ENCODE measurements around the gene CCDC71. TPM values are rescaled to one million over a fixed set of nuclear protein-coding genes. Genes with fewer than 3 reads are reported as not detected.

The CCDC71 gene
- total and polyA plus RNA-seq, 10 donors: 9.9 to 45.4 (median 22.4) TPM

- 77 to 96% (median 86%) methylated on average over 11 to 12 of the region's 12 CpGs for WGBS, 5 donors
- Histone ChIP-seq H3K4me3 (peak overlapping the region in 2 of 8 donors; percentile 47 to 75), H3K27ac (peak overlapping the region in 3 of 8 donors; percentile 84 to 91 (median 88)), H3K27me3 (replicated peaks in 1 of 7) (peaks cover 0 to 18% (median 0%) of the 10 kb centered on the region in 7 donors), H3K9me3 (no peaks in the 10 kb centered on the region), H3K4me1 (peaks cover 4 to 50% (median 23%) of the 10 kb centered on the region in 6 donors), H3K36me3 (peaks cover 0 to 51% (median 5%) of the 10 kb centered on the region in 6 donors)
- no peak for DNase-seq
- intact Hi-C loops (cut with DNase I; ENCODE audit: low total_unique reads): no loop called here
- TF ChIP-seq POLR2AphosphoS5 (IDR thresholded peaks at IDR 0.05) (no peak), POLR2A (IDR thresholded peaks at IDR 0.05) (no peak)
- TF ChIP-seq, protein P1, sequence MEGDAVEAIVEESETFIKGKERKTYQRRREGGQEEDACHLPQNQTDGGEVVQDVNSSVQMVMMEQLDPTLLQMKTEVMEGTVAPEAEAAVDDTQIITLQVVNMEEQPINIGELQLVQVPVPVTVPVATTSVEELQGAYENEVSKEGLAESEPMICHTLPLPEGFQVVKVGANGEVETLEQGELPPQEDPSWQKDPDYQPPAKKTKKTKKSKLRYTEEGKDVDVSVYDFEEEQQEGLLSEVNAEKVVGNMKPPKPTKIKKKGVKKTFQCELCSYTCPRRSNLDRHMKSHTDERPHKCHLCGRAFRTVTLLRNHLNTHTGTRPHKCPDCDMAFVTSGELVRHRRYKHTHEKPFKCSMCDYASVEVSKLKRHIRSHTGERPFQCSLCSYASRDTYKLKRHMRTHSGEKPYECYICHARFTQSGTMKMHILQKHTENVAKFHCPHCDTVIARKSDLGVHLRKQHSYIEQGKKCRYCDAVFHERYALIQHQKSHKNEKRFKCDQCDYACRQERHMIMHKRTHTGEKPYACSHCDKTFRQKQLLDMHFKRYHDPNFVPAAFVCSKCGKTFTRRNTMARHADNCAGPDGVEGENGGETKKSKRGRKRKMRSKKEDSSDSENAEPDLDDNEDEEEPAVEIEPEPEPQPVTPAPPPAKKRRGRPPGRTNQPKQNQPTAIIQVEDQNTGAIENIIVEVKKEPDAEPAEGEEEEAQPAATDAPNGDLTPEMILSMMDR (IDR thresholded peaks at IDR 0.05 in 8 of 11, conservative IDR thresholded peaks at IDR 0.05 in 3 of 11): no peak
Measured at GRCh38 chr3:49131040-49131439, 35.1 kb downstream of the CCDC71 start.

- intact Hi-C loops (cut with DNase I; ENCODE audit: low total_unique reads): no loop called here
- no peak for DNase-seq
- WGBS, 5 donors: 78 to 83% (median 80%) methylated on average over 14 of the region's 14 CpGs
- Histone ChIP-seq H3K36me3 (peaks cover 0 to 89% (median 38%) of the 10 kb centered on the region in 6 donors), H3K27ac (no peak overlapping the region), H3K27me3 (replicated peaks in 1 of 7) (no peaks in the 10 kb centered on the region), H3K4me3 (no peak overlapping the region), H3K4me1 (peaks cover 0 to 17% (median 9%) of the 10 kb centered on the region in 6 donors), H3K9me3 (no peaks in the 10 kb centered on the region)
- TF ChIP-seq POLR2AphosphoS5 (IDR thresholded peaks at IDR 0.05): no peak
- TF ChIP-seq POLR2A (IDR thresholded peaks at IDR 0.05): no peak
- TF ChIP-seq, protein P1 (IDR thresholded peaks at IDR 0.05 in 8 of 11, conservative IDR thresholded peaks at IDR 0.05 in 3 of 11): no peak
Measured at GRCh38 chr3:49124991-49125670, 41.0 kb downstream of the CCDC71 start.

DNA sequence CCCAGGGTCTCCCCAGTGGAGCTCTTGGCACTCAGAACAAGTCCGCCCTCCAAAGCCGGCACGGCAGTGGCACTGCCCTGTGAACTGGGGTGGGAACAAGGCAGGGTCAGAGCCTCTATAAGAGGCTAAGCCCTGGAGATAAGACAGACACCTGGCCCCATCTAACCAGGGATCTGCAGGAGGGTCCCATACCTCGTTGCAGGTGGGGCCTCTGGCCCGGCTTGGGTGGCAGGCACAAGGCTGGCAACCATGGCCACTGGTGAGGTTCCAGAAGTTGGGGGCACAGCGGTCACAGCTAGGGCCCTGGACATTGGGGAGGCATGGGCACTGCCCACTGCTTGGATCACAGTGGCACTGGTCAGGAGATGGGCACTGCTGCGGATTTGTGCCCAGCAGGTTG, 41.9 kb downstream of the CCDC71 start:
- TF ChIP-seq, protein P1 (IDR thresholded peaks at IDR 0.05 in 8 of 11, conservative IDR thresholded peaks at IDR 0.05 in 3 of 11): no peak
- no peak for TF ChIP-seq POLR2AphosphoS5 (IDR thresholded peaks at IDR 0.05)
- TF ChIP-seq POLR2A (IDR thresholded peaks at IDR 0.05): no peak
- Histone ChIP-seq H3K36me3 (peaks cover 0 to 79% (median 38%) of the 10 kb centered on the region in 6 donors), H3K4me3 (no peak overlapping the region), H3K27me3 (replicated peaks in 1 of 7) (no peaks in the 10 kb centered on the region), H3K9me3 (no peaks in the 10 kb centered on the region), H3K27ac (no peak overlapping the region), H3K4me1 (peaks cover 9 to 20% (median 17%) of the 10 kb centered on the region in 6 donors)
- no peak for DNase-seq
- 88 to 94% (median 91%) methylated on average over 3 to 7 of the region's 7 CpGs for WGBS, 5 donors
- intact Hi-C loops (cut with DNase I; ENCODE audit: low total_unique reads): no loop called here

- 93 to 96% (median 95%) methylated on average over 8 to 17 of the region's 17 CpGs for WGBS, 5 donors
- intact Hi-C loops (cut with DNase I; ENCODE audit: low total_unique reads): no loop called here
- DNase-seq: no peak
- H3K9me3 ChIP-seq: no peaks in the 10 kb centered on the region
- H3K4me1 ChIP-seq: peaks cover 13 to 25% (median 22%) of the 10 kb centered on the region in 6 donors
- no peaks in the 10 kb centered on the region for H3K27me3 ChIP-seq (replicated peaks in 1 of 7)
- peaks cover 0 to 79% (median 41%) of the 10 kb centered on the region in 6 donors for H3K36me3 ChIP-seq
- no peak for TF ChIP-seq POLR2AphosphoS5 (IDR thresholded peaks at IDR 0.05)
- TF ChIP-seq, protein P1 (IDR thresholded peaks at IDR 0.05 in 8 of 11, conservative IDR thresholded peaks at IDR 0.05 in 3 of 11): no peak
- no peak for TF ChIP-seq POLR2A (IDR thresholded peaks at IDR 0.05)
- H3K4me3 ChIP-seq: no peak overlapping the region
- no peak overlapping the region for H3K27ac ChIP-seq
Measured at GRCh38 chr3:49123687-49124086, 42.4 kb downstream of the CCDC71 start.
